CD4-positive, alpha-beta T cell treated with Interleukin-21 for 1 hour (primary cell): ENCODE data around the gene TBC1D5.
"Not testable (repeated sequence)": the region's sequence is repeated elsewhere in the genome, so short reads cannot be mapped to it uniquely, and the experiment has no call there.

ENCODE experiments used
- DNase-seq: peaks from one replicate; pipeline ENCODE4 v3.0.0-alpha.2; 2020

Gene TBC1D5

GRCh38 chr3:17394541-17395155 lies 347.8 kb downstream of the TBC1D5 start:
- DNase-seq, result no peak

- DNase-seq, result not testable (repeated sequence)
These were observed 349.9 kb downstream of the TBC1D5 start for GRCh38 chr3:17392516-17392915.

GRCh38 chr3:17390785-17391184 lies 351.6 kb downstream of the TBC1D5 start:
- DNase-seq, result no peak

- no peak for DNase-seq
These were observed 355.3 kb downstream of the TBC1D5 start for GRCh38 chr3:17387108-17387507.

GRCh38 chr3:17386432-17386831 lies 356.0 kb downstream of the TBC1D5 start:
- no peak for DNase-seq

- DNase-seq, result no peak
These were observed 357.7 kb downstream of the TBC1D5 start for GRCh38 chr3:17384567-17385296.

- DNase-seq, result no peak
These were observed 369.1 kb downstream of the TBC1D5 start for GRCh38 chr3:17373304-17373703.

- DNase-seq, result no peak
These were observed 369.8 kb downstream of the TBC1D5 start for GRCh38 chr3:17372362-17373210.

- DNase-seq, result no peak
These were observed 372.5 kb downstream of the TBC1D5 start for GRCh38 chr3:17369973-17370372.

- DNase-seq, result no peak
These were observed 375.3 kb downstream of the TBC1D5 start for GRCh38 chr3:17367171-17367570.

- no peak for DNase-seq
These were observed 381.4 kb downstream of the TBC1D5 start for GRCh38 chr3:17360991-17361390.

- no peak for DNase-seq
These were observed 382.5 kb downstream of the TBC1D5 start for GRCh38 chr3:17359911-17360310.

GRCh38 chr3:17357035-17357710 lies 385.3 kb downstream of the TBC1D5 start:
- no peak for DNase-seq

- no peak for DNase-seq
These were observed 385.8 kb downstream of the TBC1D5 start for GRCh38 chr3:17356585-17356984.

GRCh38 chr3:17355591-17355990 lies 386.8 kb downstream of the TBC1D5 start:
- DNase-seq, result no peak

GRCh38 chr3:17354341-17354740 lies 388.1 kb downstream of the TBC1D5 start:
- no peak for DNase-seq

- DNase-seq, result no peak
These were observed 389.8 kb downstream of the TBC1D5 start for GRCh38 chr3:17352620-17353019.

GRCh38 chr3:17351193-17351592 lies 391.2 kb downstream of the TBC1D5 start:
- DNase-seq, result not testable (repeated sequence)

GRCh38 chr3:17349093-17349492 lies 393.3 kb downstream of the TBC1D5 start:
- DNase-seq, result no peak

- DNase-seq, result no peak
These were observed 400.3 kb downstream of the TBC1D5 start for GRCh38 chr3:17342119-17342518.

GRCh38 chr3:17340693-17341092 lies 401.7 kb downstream of the TBC1D5 start:
- no peak for DNase-seq

- no peak for DNase-seq
These were observed 402.2 kb downstream of the TBC1D5 start for GRCh38 chr3:17340261-17340660.

- no peak for DNase-seq
These were observed 403.3 kb downstream of the TBC1D5 start for GRCh38 chr3:17339132-17339575.
